Thyroid gland (tissue), 4 donors: Measurements from ENCODE around the gene ZGPAT. TPM values are rescaled to one million over a fixed set of nuclear protein-coding genes. Genes with fewer than 3 reads are reported as not detected.

ENCODE experiments used
- DNase-seq, 2 donors: peaks; one replicate each; pipeline ENCODE4 v3.0.0-alpha.2; 2019
- H3K27ac ChIP-seq, 3 donors: fragments of 200-600 bp; sonication (generic); 1 replicate in 2 of 3; 2 replicates in 1 of 3; pipeline ENCODE4 v1.5.1; 2016 to 2019; ENCODE audit warnings: mild to moderate bottlenecking in 1 of 3, moderate library complexity in 1 of 3
- H3K27me3 ChIP-seq: fragments of 200-600 bp; sonication (generic); one replicate; pipeline ENCODE4 v1.5.1; 2019
- H3K36me3 ChIP-seq, 2 donors: fragments of 200-600 bp; sonication (generic); one replicate each; pipeline ENCODE4 v1.5.1; 2016 to 2019
- H3K4me1 ChIP-seq, 2 donors: fragments of 200-600 bp; sonication (generic); one replicate each; pipeline ENCODE4 v1.5.1; 2017 to 2019
- H3K4me3 ChIP-seq, 3 donors: fragments of 200-600 bp; sonication (generic); replicated peaks in 1 of 3; 1 replicate in 2 of 3; 2 replicates in 1 of 3; pipeline ENCODE4 v1.5.1; 2016; ENCODE audit warnings: mild to moderate bottlenecking in 1 of 3
- H3K9me3 ChIP-seq: fragments of 200-600 bp; sonication (generic); one replicate; pipeline ENCODE4 v1.5.1; 2017
- POLR2A ChIP-seq, 2 donors: fragments of 450-650 bp; IDR thresholded peaks; one replicate each; pipeline ENCODE4 v1.6.1; 2017; ENCODE audit warnings: antibody characterized with exemption in 2 of 2, mild to moderate bottlenecking in 2 of 2, moderate library complexity in 1 of 2
- WGBS, 2 donors: methylation state at CpG; one replicate each; pipeline ENCODE4 v1.1.5; 2017; 5-methylcytosine and 5-hydroxymethylcytosine counted together
- intact Hi-C: fragments of 100-400 bp; cut with DNase I; formaldehyde crosslinking; loops from one replicate; pipeline ENCODE4 v1.15.1; 2023
- total RNA-seq, 4 donors: library from RNA; depleted of rRNA; stranded (reverse); fragments of >200 nt; gene quantifications; one replicate each; pipeline ENCODE4 v1.2.3, GENCODE V29; 2016
- TF ChIP-seq, protein P1 (sequence below), 6 experiments: fragments of 200-600 bp in 3 of 6; fragments of 450-650 bp in 3 of 6; sonication (generic) in 3 of 6; IDR thresholded peaks; one replicate each; pipeline ENCODE4 v1.5.1; 2016 to 2019; ENCODE audit warnings: antibody characterized with exemption in 6 of 6, mild to moderate bottlenecking in 2 of 6, inconsistent platforms in 1 of 6, moderate library complexity in 1 of 6

ZGPAT gene
- total RNA-seq, 4 donors from 2014 or later: 27.7 to 36.3 (median 30.0) TPM

DNA sequence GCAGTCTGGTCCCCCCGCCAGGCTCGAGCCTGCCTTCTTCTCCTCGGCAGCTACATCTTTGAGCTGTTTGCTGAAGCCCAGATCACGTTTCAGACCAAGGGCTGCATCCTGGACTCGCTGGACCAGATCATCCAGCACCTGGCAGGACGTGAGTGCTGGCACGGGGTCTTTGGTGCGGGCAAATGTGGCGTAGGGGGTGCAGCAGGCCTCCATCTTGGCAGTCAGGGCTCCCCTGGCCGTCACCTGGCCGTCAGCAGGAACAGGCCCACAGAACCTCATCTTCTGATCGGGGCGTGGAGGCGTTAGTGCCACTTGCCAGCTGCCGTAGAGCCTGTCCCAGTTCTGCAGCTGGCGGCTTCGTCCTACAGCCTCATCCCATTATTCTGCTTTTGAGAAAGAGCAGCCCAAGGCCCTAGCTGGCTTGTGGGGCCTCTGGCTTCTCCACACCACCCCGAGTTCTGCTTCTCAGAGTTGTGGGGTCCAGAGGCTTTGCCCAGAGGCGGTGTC, 28.0 kb upstream of the ZGPAT start:
- TF ChIP-seq, protein P1, sequence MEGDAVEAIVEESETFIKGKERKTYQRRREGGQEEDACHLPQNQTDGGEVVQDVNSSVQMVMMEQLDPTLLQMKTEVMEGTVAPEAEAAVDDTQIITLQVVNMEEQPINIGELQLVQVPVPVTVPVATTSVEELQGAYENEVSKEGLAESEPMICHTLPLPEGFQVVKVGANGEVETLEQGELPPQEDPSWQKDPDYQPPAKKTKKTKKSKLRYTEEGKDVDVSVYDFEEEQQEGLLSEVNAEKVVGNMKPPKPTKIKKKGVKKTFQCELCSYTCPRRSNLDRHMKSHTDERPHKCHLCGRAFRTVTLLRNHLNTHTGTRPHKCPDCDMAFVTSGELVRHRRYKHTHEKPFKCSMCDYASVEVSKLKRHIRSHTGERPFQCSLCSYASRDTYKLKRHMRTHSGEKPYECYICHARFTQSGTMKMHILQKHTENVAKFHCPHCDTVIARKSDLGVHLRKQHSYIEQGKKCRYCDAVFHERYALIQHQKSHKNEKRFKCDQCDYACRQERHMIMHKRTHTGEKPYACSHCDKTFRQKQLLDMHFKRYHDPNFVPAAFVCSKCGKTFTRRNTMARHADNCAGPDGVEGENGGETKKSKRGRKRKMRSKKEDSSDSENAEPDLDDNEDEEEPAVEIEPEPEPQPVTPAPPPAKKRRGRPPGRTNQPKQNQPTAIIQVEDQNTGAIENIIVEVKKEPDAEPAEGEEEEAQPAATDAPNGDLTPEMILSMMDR (IDR thresholded peaks at IDR 0.05): no peak
- no peak overlapping the region for H3K4me3 ChIP-seq
- H3K4me1 ChIP-seq: peaks cover 4 to 21% of the 10 kb centered on the region in 2 donors
- DNase-seq: no peak
- H3K9me3 ChIP-seq: no peaks in the 10 kb centered on the region
- H3K27me3 ChIP-seq: no peaks in the 10 kb centered on the region
- intact Hi-C loops: no loop called here
- peaks cover 0 to 8% of the 10 kb centered on the region in 2 donors for H3K36me3 ChIP-seq
- H3K27ac ChIP-seq: no peak overlapping the region
- WGBS, 2 donors: 90 to 96% methylated on average over 16 to 19 of the region's 19 CpGs

DNA sequence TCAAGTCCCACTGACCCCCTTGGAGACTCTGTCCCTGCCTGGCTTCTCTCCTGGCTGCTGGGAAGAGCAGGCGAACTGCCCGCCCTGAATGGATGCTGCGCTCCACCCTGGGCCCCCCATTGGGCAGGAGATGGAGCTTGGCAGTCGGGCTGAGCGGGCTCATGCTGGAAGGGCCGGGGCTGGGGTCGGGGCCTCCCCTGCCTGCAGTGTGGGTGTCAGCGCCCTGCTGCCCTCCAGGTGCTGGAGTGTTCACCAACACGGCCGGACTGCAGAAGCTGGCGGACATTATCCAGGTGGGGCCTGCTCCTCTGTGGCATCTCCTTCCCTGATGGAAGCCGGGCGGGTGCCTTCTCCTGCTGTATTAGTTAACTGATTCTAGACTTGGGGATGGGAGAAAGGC, 27.4 kb upstream of the ZGPAT start:
- 97% methylated on average over 6 to 9 of the region's 13 CpGs for WGBS, 2 donors
- no peak for DNase-seq
- intact Hi-C loops: no loop called here
- Histone ChIP-seq H3K27ac (no peak overlapping the region), H3K9me3 (no peaks in the 10 kb centered on the region), H3K27me3 (no peaks in the 10 kb centered on the region), H3K4me1 (peaks cover 4 to 25% of the 10 kb centered on the region in 2 donors), H3K36me3 (peaks cover 0 to 8% of the 10 kb centered on the region in 2 donors), H3K4me3 (no peak overlapping the region)
- TF ChIP-seq, protein P1 (IDR thresholded peaks at IDR 0.05): no peak
- TF ChIP-seq POLR2A (IDR thresholded peaks at IDR 0.05): no peak

DNA sequence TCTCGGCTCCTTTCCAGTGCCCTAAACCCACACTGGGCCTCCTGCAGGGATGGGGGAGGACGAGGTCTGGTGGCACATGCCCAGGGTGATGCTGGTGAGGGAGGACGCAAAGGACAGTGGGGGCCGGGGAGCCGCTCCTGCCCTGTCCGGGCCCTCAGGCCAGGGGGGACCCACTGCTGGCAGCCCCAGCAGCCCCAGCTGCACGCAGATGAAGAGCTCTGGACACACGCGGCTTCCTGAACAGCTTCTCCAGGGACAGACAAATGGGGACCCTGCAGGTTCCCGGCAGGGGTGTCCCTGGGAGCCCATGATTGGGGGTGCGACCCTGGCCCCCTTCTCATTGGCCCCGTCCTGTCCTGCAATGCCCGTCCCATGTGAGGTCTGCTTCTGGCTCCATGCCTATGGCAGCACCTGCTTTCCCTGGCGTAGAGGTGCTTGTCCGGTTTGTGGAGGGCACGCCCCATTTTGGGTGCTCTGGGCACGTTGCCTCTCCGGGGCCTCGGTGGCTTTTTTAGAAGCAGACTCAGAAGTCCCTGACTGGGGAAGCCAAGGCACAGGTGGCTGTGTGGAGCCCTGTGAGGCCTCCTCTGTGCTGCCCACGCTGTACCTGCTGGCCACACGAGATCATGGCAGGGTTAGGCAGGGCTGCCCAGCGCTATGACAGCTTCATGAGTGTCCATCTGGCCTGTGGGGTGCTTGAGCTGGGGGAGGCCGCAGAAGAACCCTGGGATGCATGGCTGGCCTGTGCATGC, 26.8 kb upstream of the ZGPAT start:
- DNase-seq: no peak
- WGBS, 2 donors: 93 to 99% methylated on average over 13 to 16 of the region's 23 CpGs
- peaks cover 4 to 31% of the 10 kb centered on the region in 2 donors for H3K4me1 ChIP-seq
- intact Hi-C loops: no loop called here
- peak overlapping the region in 1 of 3 donors; percentile 73 for H3K27ac ChIP-seq
- peaks cover 0 to 8% of the 10 kb centered on the region in 2 donors for H3K36me3 ChIP-seq
- H3K9me3 ChIP-seq: no peaks in the 10 kb centered on the region
- no peak overlapping the region for H3K4me3 ChIP-seq
- no peak for TF ChIP-seq POLR2A (IDR thresholded peaks at IDR 0.05)
- TF ChIP-seq, protein P1 (IDR thresholded peaks at IDR 0.05): no peak
- H3K27me3 ChIP-seq: no peaks in the 10 kb centered on the region

DNA sequence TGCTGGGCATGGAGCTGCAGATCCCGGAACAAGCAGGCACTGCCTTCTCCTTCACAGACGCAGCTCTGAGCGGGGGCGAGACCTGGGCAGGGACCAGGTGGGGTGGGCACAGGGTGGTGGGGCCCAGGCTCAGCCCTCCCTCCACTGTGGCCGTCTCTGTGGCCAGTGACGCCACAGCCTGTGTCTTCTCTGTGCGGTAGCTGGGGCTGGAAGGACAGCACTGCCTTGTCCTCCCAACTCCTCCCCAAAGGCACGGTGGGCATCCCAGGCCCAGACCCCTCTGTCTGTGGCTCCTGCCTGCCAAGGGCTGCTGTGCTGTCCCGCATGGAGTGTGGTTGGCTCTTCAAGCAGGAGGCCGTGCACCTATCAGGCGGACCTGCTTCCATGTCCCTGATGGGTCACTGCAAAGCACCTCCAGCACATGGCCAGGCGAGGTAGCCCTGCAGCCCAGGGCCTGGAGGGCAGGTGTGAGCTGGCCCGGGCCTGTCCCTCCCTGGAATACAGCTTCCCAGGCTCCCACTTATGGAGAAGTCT, 26.2 kb upstream of the ZGPAT start:
- WGBS, 2 donors: 96 to 100% methylated on average over 5 to 8 of the region's 13 CpGs
- Histone ChIP-seq H3K9me3 (no peaks in the 10 kb centered on the region), H3K27me3 (no peaks in the 10 kb centered on the region), H3K4me3 (no peak overlapping the region), H3K4me1 (peaks cover 4 to 38% of the 10 kb centered on the region in 2 donors), H3K27ac (peak overlapping the region; percentile 46 to 73 (median 47)), H3K36me3 (peaks cover 0 to 8% of the 10 kb centered on the region in 2 donors)
- TF ChIP-seq, protein P1 (IDR thresholded peaks at IDR 0.05): no peak
- TF ChIP-seq POLR2A (IDR thresholded peaks at IDR 0.05): no peak
- intact Hi-C loops: no loop called here
- DNase-seq: no peak
